HFF-Myc (cell line): Measurements from ENCODE around the gene FLII.
A peak's percentile ranks its signal among the peaks of the same experiment; 100 is the strongest.

Source experiments
- DNase-seq: peaks from one replicate; pipeline ENCODE4 v3.0.0-alpha.2; 2011; ENCODE audit warnings: low read depth; ENCODE audit errors: extremely low read depth
- H3K4me3 ChIP-seq: replicated peaks from 2 replicates; pipeline ENCODE4 v1.5.1; 2011; ENCODE audit warnings: low read depth, mild to moderate bottlenecking, control low read depth, low read length
- CTCF ChIP-seq: IDR thresholded peaks from 2 replicates; pipeline ENCODE4 v1.5.1; 2012; ENCODE audit warnings: mild to moderate bottlenecking, low read depth, low read length, control low read depth; ENCODE audit errors: missing control alignments

The FLII gene

GRCh38 chr17:18229254-18229653, 29.3 kb downstream of the FLII start:
- no peak overlapping the region for H3K4me3 ChIP-seq
- no peak for DNase-seq
- TF ChIP-seq CTCF = no peak

GRCh38 chr17:18228176-18228682, 30.3 kb downstream of the FLII start:
- no peak overlapping the region for H3K4me3 ChIP-seq
- no peak for DNase-seq
- no peak for TF ChIP-seq CTCF

- DNase-seq = no peak
- TF ChIP-seq CTCF = no peak
- no peak overlapping the region for H3K4me3 ChIP-seq
Observed at GRCh38 chr17:18227635-18228034, 30.9 kb downstream of the FLII start.

GRCh38 chr17:18226284-18226945, 32.1 kb downstream of the FLII start:
- no peak for DNase-seq
- peak overlapping the region; percentile 76 for H3K4me3 ChIP-seq
- TF ChIP-seq CTCF = no peak

GRCh38 chr17:18225642-18226283, 32.8 kb downstream of the FLII start:
- DNase-seq = no peak
- no peak for TF ChIP-seq CTCF
- peak overlapping the region; percentile 76 for H3K4me3 ChIP-seq

- no peak for TF ChIP-seq CTCF
- H3K4me3 ChIP-seq = peak within 1 kb of the TSS; percentile 76
- DNase-seq = peak; percentile 47
Observed at GRCh38 chr17:18225121-18225641, 33.4 kb downstream of the FLII start, which contains the start of gene LLGL1. LLGL1 (plus strand) TSS chr17:18225635; CDS start chr17:18225683, 48 bp downstream.
